ENCODE results near the gene PDILT.

DNA sequence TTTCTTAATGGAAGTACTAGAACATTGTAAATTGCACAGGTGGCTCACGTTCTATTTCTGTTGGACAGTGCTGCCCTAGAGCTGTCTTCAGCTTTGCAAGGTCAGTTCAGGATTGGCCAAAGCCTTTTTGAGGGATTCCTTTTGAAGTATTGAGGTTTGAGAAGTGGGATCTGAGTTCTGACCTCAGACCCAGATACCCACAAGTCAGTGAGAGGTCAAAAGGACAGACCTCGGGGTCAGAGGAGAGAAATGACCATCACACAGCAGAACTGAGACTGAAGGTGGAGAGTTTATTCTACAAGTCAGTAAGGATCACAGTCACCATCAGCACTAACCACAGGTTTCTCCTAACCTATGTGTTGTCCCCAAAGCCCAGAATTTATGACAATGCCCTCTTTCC lies 6.5 kb upstream of the PDILT start:
- TF ChIP-seq, protein P1, sequence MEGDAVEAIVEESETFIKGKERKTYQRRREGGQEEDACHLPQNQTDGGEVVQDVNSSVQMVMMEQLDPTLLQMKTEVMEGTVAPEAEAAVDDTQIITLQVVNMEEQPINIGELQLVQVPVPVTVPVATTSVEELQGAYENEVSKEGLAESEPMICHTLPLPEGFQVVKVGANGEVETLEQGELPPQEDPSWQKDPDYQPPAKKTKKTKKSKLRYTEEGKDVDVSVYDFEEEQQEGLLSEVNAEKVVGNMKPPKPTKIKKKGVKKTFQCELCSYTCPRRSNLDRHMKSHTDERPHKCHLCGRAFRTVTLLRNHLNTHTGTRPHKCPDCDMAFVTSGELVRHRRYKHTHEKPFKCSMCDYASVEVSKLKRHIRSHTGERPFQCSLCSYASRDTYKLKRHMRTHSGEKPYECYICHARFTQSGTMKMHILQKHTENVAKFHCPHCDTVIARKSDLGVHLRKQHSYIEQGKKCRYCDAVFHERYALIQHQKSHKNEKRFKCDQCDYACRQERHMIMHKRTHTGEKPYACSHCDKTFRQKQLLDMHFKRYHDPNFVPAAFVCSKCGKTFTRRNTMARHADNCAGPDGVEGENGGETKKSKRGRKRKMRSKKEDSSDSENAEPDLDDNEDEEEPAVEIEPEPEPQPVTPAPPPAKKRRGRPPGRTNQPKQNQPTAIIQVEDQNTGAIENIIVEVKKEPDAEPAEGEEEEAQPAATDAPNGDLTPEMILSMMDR (IDR thresholded peaks at IDR 0.05): no peak
- TF ChIP-seq POLR2A (IDR thresholded peaks at IDR 0.05): no peak

All from lower leg skin (tissue), 3 donors.